DMS 273 treated with DMSO at 0.1 percent for 48 hours (cell line): ENCODE results near the gene VPREB3.

Source experiments
- DNase-seq: peaks from one replicate; lab custom pipeline; 2025; lab: John Stamatoyannopoulos, UW

The VPREB3 gene

GRCh38 chr22:23764899-23765881 lies 11.0 kb upstream of the VPREB3 start:
- no peak for DNase-seq

GRCh38 chr22:23763954-23764353 lies 9.7 kb upstream of the VPREB3 start:
- no peak for DNase-seq

DNA sequence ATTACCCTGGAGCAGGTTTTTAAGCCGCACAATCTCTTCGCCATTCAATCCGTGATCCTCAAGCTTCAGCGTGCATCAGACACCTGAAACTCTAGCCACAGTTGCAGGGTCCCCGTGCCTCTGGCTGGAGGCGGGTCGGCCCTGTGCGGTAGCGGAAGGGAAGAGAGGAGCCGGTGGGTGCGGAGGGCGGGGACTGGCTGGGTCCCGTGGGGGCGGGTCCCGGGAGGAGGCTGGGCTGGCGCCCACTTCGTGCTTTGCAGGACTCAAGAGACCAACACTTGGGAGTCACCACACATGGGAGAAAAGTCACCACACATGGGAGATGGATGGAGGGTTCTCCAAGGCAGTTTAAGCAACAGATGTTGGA lies 9.3 kb upstream of the VPREB3 start:
- DNase-seq = no peak

DNA sequence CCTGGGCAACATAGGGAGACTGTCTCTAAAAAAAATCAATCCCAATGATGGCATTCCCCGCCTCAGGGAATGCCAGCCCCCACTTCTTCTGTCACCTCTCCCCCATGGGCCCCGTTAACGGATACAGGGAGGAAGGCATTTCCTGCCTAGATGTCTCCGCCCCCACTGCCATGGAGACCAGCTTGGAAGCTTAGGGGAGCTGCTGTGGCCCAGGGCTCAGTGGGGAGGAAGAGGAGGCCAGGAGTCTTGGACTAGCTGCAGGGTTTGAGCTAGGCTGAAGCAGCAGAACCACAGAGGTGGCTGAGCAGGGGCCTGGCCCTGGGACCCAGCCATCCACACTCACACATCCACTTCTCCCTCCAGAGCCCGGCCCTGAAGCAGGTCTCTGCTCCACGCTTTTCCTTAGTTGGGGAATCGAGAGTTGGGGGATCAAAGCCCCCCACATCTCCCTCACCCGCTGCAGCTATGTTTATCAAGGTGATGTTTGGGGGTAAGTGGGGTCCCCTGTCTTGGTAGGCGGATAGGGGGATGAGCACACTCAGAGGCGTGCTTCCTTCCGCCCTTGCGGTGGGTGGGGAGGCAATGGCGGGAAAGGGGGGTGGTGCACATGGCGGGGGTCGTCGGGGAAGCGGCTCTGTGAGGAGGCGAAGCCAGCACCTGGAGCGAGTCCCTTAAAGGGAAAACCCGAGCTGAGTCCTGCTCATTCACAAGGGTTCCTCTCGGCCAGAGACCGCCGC lies 8.8 kb upstream of the VPREB3 start, which contains the start of gene C22orf15:
Gene C22orf15, plus strand, starts transcription at position 149 of the 737 bp plus-strand sequence. Its CDS starts 317 bp downstream, at position 466.
- DNase-seq = no peak

GRCh38 chr22:23760056-23760455 lies 5.8 kb upstream of the VPREB3 start:
- DNase-seq = no peak

- DNase-seq = no peak
These were observed 5.3 kb upstream of the VPREB3 start for GRCh38 chr22:23759566-23759965.

- DNase-seq = no peak
These were observed 2.7 kb upstream of the VPREB3 start for GRCh38 chr22:23756891-23757290.

DNA sequence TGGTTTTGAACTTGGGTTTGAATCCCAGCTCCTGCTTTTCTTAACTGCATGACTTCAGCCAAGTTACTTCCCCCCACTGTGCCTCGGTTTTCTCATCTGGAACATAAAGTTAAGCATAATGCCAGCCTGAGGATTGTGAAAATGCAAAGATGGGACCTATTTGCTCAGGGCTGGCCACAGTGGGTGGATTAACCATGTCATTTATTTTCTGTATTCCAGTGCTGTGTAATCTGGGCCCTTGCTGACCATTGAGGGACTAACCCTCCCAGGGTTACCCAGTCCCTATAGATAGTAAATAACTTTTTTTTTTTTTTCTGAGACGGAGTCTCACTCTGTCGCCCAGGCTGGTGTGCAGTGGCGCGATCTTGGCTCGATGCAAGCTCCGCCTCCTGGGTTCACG lies 1.5 kb upstream of the VPREB3 start:
- DNase-seq = no peak

DNA sequence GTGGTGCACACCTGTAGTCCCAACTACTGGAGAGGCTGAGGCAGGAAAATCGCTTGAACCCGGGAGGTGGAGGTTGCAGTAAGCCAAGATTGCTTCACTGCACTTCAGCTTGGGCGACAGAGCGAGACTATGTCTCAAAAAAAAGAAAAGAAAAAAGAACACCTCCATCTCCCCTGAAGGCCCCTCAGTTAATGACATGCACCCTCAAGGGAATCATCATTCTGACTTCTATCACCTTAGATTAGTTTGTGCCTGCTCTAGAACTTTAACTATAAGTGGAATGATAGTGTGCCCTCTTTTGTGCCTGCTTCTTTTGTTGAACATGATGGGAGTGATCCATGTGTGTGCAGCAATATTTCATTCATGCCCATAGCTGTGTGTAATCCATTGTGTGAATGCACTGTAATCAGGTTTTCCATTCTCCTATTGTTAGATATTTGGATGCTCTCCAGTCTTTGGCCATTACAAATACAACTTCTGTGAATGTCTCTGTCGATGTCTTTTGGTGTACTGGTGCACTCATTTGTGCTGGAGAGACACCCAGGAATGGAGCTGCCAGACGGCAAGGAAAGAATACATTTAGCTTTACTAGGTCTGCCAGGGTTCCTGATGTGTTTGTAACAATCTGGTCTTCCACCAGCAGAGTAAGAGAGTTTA lies 883 bp upstream of the VPREB3 start:
- no peak for DNase-seq

DNA sequence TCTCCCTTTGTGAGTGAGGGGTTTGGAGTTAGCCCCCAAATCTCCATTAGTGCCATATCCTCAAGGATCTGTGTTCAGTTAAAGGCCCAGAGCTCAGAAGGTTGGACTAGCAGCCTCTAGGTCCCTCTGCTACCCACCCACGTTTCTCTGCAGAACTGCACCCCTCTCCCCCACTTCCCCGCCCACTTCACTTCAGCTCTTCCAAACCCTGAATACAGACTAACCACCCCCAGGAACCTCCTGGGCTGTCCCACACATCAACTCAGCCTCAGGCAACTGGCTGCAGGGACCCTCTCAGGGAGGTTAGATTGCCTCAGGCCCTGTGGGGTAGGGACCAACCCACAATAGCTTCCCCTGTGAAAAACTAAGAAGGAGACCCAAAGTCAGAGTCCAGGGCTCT lies 840 bp downstream of the VPREB3 start:
- no peak for DNase-seq

- no peak for DNase-seq
These were observed 1.5 kb downstream of the VPREB3 start for GRCh38 chr22:23752750-23753149.

DNA sequence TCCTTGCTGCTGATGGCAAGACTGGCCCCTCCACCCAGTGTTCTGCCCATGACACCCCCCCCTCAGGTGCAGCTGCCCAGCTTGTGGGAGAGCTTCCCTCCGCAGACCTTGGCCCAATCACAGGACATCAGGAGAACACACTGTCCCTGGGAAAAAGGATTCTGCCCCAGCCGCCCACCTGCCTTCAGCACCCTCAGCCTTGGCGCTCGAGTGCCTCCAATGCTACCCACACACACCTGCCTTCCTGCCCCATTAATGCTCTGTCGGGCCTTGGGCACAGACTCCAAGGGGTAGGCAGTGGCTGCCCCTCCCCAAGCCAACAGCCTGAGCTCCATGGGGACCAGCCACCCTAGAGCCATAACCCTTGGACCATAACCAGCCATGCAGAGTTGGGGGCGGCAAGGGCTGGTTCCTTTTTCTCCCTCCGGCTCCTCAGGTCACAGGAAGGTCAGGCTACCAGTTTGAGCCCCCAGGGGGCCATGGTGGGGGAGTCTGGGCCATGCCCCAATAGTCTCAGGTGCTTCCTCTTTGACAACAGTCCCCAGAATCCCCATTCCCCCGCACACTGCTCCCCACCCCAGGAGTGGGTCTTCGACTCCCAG lies 2.0 kb downstream of the VPREB3 start:
- DNase-seq = no peak

DNA sequence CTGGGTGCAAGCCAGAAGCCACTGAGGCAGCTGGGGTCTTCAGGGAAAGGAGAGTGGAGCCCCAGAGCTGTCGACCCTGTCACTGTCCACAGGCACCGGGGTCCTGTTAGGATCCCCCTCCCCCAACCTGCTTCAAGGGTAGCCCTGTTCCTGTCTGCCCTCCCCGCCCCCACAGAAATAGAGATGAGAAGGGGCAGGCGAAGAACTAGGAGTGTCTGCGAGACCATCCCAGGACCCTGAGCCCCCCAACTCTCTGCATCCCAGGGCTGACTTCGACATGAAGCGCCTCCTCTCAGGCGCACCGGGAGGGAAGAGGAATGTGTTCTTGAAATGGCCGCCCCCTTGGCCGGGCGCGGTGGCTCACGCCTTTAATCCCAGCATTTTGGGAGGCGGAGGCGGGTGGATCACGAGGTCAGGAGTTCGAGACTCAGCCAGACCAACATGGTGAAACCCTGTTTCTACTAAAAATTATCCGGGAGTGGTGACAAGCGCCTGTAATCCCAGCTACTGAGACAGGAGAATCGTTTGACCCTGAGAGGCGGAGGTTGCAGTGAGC lies 2.7 kb downstream of the VPREB3 start:
- DNase-seq = no peak

DNA sequence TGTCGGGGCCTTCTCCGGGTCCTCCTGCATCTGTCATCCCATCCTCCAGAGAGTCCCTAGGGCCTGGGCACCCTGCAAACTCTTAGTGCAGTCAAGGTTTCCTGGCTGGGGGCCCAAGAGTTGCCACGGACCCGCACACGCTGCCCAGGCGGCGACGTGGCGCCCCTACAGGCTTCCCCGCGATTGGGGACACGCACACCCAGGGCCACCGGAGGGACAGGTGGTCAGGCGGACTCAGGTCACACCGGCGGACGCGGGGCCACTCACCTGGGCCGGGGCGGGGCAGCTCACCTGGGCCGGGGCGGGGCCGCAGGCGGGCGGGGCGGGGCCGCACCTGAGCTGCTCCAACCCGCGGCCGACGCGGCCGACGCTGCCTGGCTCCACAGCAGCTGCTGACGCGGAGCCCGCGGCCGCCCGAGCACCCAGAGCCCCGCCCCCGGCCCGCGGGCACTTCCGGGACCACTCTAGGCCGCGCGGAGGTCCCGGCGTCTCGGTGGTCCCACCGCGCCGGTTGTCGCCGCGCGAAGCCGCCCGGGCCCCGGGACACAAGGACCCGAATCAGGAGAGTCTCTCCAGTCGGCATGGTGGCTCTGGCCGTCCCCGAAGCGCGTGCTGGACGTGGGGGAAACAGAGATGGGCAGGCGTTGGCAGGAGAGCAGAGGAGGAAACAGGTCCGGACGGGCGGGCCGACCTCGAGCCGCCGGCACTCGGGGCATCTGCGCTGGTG lies 3.3 kb downstream of the VPREB3 start, which contains the start of gene ZNF70:
Gene ZNF70, minus strand, starts transcription at position 399 of the 727 bp plus-strand sequence. CDS start 5,972 bp downstream, outside the sequence.
- DNase-seq = no peak

DNA sequence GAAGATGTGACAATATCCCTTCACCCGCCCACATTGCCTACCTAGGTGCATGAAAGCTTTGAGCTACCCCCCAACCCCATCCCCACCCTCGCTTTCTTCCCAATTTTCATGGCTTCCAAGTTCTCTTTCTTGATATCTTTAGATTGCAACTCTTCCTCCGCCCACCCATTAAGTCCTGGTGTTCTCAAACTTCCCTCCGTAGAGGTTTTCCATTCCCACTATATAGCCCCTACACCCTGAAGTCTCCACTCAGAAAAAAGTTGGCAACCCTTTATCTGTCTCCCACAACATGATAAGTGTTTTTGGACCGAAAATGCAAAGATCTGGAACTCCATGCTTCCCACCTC lies 3.9 kb downstream of the VPREB3 start:
- DNase-seq = no peak

DNA sequence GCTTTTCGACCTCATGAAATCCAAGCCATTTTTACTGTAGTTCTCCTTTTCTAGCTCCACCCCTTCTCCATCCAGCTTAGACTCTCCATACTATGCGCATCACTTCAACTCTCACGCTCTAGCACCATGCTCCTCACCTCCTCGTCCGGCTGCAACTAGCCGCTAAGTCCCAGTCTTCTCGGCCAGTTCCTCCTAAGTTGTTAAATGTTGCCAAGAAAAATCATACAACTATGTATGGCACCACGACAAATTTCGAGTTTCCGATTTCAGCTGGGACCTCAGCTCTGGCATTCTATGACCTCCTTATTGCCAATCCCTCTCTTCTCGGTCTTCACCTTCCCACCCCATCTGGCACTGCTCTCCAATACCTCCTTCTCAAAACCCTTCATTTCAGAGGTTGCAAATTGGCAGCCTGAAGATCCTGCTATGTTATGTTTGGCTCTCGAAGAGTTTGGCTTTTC lies 4.4 kb downstream of the VPREB3 start:
- no peak for DNase-seq

DNA sequence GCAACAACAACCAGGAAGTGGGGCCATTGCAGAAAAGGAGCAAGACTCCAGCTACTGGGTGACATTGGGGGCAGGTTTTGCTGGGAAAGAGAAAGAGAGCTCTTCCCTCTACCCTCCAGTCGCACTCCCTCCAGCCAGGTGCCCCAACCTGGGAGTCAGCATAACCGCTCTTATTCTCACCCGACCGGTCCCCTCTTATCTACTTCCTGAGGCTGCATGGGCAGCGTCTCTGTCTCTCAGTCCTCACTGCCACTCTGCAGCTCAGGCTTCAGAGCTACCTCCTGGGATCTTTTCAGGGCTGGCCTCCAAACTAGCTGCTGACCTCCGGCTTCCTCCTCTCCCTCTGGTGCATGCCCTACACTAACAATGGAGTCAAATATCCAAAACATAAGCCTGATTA lies 8.4 kb downstream of the VPREB3 start:
- DNase-seq = no peak

DNA sequence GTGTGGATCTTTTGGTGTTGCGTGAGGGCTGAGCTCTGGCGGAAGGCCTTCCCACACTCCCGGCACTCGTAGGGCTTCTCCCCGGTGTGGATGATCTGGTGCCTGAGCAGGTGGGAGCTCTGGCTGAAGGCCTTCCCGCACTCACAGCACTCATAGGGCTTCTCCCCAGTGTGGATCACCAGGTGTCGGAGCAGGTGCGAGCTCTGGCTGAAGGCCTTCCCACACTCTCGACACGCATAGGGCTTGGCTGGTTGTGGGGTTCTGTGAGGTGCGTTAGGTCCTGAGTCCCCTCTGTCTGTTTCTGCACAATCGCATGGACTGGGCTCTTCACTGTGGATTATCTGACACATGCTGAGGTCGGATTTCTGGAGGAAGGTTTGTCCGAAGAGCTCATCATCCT lies 9.7 kb downstream of the VPREB3 start:
- DNase-seq = no peak

- no peak for DNase-seq
These were observed 10.2 kb downstream of the VPREB3 start for GRCh38 chr22:23744001-23744400.

- peak; percentile 26 for DNase-seq
These were observed 10.9 kb downstream of the VPREB3 start for GRCh38 chr22:23743303-23743705.
